Cardiac septum (tissue), 1 donor: ENCODE measurements around the gene KIAA0408. TPM values are rescaled to one million over a fixed set of nuclear protein-coding genes. Genes with fewer than 3 reads are reported as not detected.
"Not testable (repeated sequence)": the region's sequence is repeated elsewhere in the genome, so short reads cannot be mapped to it uniquely, and the experiment has no call there.

Experiments used
- DNase-seq: peaks from one replicate; pipeline ENCODE4 v3.0.0-alpha.2; 2020; ENCODE audit warnings: low spot score
- intact Hi-C: fragments of 100-400 bp; cut with DNase I; formaldehyde crosslinking; loops from one replicate; pipeline ENCODE4 v1.14.0; 2022
- total RNA-seq: library from RNA; stranded (reverse); fragmentation: NEBNext Ultra II Directional; extraction: Animal tissue kit (Norgen Biotek cat#: 25700); gene quantifications from one replicate; pipeline ENCODE4 v1.2.1, GENCODE V29; 2021
- donor health status: DM: no; HTN: no; CAD: no.

KIAA0408 gene
- total RNA-seq, 1 donor from 2014 or later, result 0.51 TPM

GRCh38 chr6:127464161-127464880 is 5.1 kb upstream of the KIAA0408 start:
- intact Hi-C loops, result no loop called here
- DNase-seq, result no peak

GRCh38 chr6:127463056-127463455 is 3.9 kb upstream of the KIAA0408 start:
- intact Hi-C loops, result no loop called here
- no peak for DNase-seq

GRCh38 chr6:127462376-127462775 is 3.2 kb upstream of the KIAA0408 start:
- no peak for DNase-seq
- intact Hi-C loops, result no loop called here

GRCh38 chr6:127460465-127460864 is 1.3 kb upstream of the KIAA0408 start:
- intact Hi-C loops, result no loop called here
- no peak for DNase-seq

GRCh38 chr6:127458817-127459216 is 372 bp downstream of the KIAA0408 start:
- intact Hi-C loops, result no loop called here
- no peak for DNase-seq

- DNase-seq, result no peak
- intact Hi-C loops, result no loop called here
Measured at GRCh38 chr6:127458222-127458621, 967 bp downstream of the KIAA0408 start.

GRCh38 chr6:127457456-127458064 is 1.6 kb downstream of the KIAA0408 start:
- intact Hi-C loops, result no loop called here
- no peak for DNase-seq

- intact Hi-C loops, result no loop called here
- no peak for DNase-seq
Measured at GRCh38 chr6:127456465-127456864, 2.7 kb downstream of the KIAA0408 start.

GRCh38 chr6:127453845-127454619 is 5.2 kb downstream of the KIAA0408 start:
- intact Hi-C loops, result no loop called here
- DNase-seq, result no peak

GRCh38 chr6:127452803-127453202 is 6.4 kb downstream of the KIAA0408 start:
- DNase-seq, result no peak
- intact Hi-C loops, result no loop called here

- no peak for DNase-seq
- intact Hi-C loops, result no loop called here
Measured at GRCh38 chr6:127451388-127451787, 7.8 kb downstream of the KIAA0408 start.

- intact Hi-C loops, result no loop called here
- DNase-seq, result no peak
Measured at GRCh38 chr6:127447780-127448179, 11.4 kb downstream of the KIAA0408 start.

GRCh38 chr6:127446356-127446755 is 12.8 kb downstream of the KIAA0408 start:
- DNase-seq, result no peak
- intact Hi-C loops, result no loop called here

- intact Hi-C loops, result no loop called here
- no peak for DNase-seq
Measured at GRCh38 chr6:127441881-127442280, 17.3 kb downstream of the KIAA0408 start.

- no peak for DNase-seq
- intact Hi-C loops, result no loop called here
Measured at GRCh38 chr6:127439718-127440117, 19.5 kb downstream of the KIAA0408 start.

- no peak for DNase-seq
- intact Hi-C loops, result no loop called here
Measured at GRCh38 chr6:127436578-127437110, 22.5 kb downstream of the KIAA0408 start.

GRCh38 chr6:127435626-127436220 is 23.5 kb downstream of the KIAA0408 start:
- intact Hi-C loops, result no loop called here
- no peak for DNase-seq

GRCh38 chr6:127434651-127435050 is 24.5 kb downstream of the KIAA0408 start:
- no peak for DNase-seq
- intact Hi-C loops, result no loop called here

- intact Hi-C loops, DNase-seq: not testable (repeated sequence)
Measured at GRCh38 chr6:127428562-127428961, 30.6 kb downstream of the KIAA0408 start.

- DNase-seq, result no peak
- intact Hi-C loops, result no loop called here
Measured at GRCh38 chr6:127423921-127424320, 35.3 kb downstream of the KIAA0408 start.
